Tibial nerve (tissue), 4 donors: ENCODE data around the gene CYP1A2. TPM values are rescaled to one million over a fixed set of nuclear protein-coding genes. Genes with fewer than 3 reads are reported as not detected.

ENCODE experiments used
- DNase-seq, 2 donors: peaks; one replicate each; pipeline ENCODE4 v3.0.0-alpha.2; 2019; ENCODE audit warnings: low spot score in 2 of 2
- H3K27ac ChIP-seq, 4 donors: fragments of 200-600 bp; sonication (generic) in 3 of 4; one replicate each; pipeline ENCODE4 v1.5.1; 2017 to 2019; ENCODE audit warnings: mild to moderate bottlenecking in 1 of 4
- H3K27me3 ChIP-seq, 2 donors: fragments of 200-600 bp; sonication (generic) in 1 of 2; one replicate each; pipeline versions ENCODE4 v1.5.1 to v1.6.0; 2017 to 2019
- H3K36me3 ChIP-seq, 3 donors: fragments of 200-600 bp; sonication (generic); one replicate each; pipeline ENCODE4 v1.5.1; 2018 to 2019
- H3K4me1 ChIP-seq, 4 donors: fragments of 200-600 bp; sonication (generic) in 3 of 4; one replicate each; pipeline ENCODE4 v1.5.1; 2017 to 2019
- H3K4me3 ChIP-seq, 4 donors: fragments of 200-600 bp; sonication (generic) in 3 of 4; one replicate each; pipeline ENCODE4 v1.5.1; 2017 to 2019; ENCODE audit warnings: mild to moderate bottlenecking in 1 of 4, moderate library complexity in 1 of 4
- H3K9me3 ChIP-seq, 4 donors: fragments of 200-600 bp; sonication (generic) in 3 of 4; one replicate each; pipeline ENCODE4 v1.5.1; 2017 to 2019
- EP300 ChIP-seq, 2 donors: sonication (generic); formaldehyde crosslinking; IDR thresholded peaks; one replicate each; pipeline ENCODE4 v1.6.1; 2017; ENCODE audit warnings: antibody characterized with exemption in 2 of 2, mild to moderate bottlenecking in 1 of 2
- POLR2A ChIP-seq, 2 donors: fragments of 450-650 bp; IDR thresholded peaks; one replicate each; pipeline ENCODE4 v1.6.1; 2017; ENCODE audit warnings: antibody characterized with exemption in 2 of 2, mild to moderate bottlenecking in 2 of 2, moderate library complexity in 2 of 2
- WGBS, 2 donors: methylation state at CpG; one replicate each; pipeline ENCODE4 v1.1.5; 2018; 5-methylcytosine and 5-hydroxymethylcytosine counted together
- total RNA-seq, 4 donors: library from RNA; depleted of rRNA; stranded (reverse); fragments of >200 nt; gene quantifications; one replicate each; pipeline ENCODE4 v1.1.0, GENCODE V29; 2016
- TF ChIP-seq, protein P1 (sequence below), 5 experiments: fragments of 200-600 bp in 3 of 5; fragments of 450-650 bp in 2 of 5; sonication (generic) in 3 of 5; IDR thresholded peaks; one replicate each; pipeline ENCODE4 v1.5.1; 2016 to 2019; ENCODE audit warnings: antibody characterized with exemption in 5 of 5, mild to moderate bottlenecking in 3 of 5, moderate library complexity in 2 of 5

CYP1A2 gene
- total RNA-seq, 4 donors from 2014 or later, result not detected

DNA sequence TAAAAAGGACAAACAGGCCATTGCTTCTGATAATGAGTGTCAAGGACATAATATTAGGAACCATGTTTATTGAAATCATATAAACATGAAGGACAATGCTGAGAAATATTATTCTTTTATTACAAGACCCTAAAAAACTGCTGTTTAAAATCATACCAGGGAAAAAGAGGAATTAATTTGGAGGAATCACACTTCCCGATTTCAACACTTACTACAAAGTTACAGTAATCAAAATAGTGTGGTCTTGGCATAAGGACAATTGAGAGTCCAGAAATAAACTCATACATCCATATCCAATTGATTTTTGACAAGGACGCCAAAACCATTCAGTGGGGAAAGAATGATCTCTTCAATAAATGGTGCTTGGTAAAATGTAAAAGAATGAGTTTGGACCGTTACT is 36.3 kb upstream of the CYP1A2 start:
- Histone ChIP-seq H3K36me3 (no peaks in the 10 kb centered on the region), H3K9me3 (no peaks in the 10 kb centered on the region), H3K4me1 (no peaks in the 10 kb centered on the region), H3K27me3 (peaks cover 0 to 11% of the 10 kb centered on the region in 2 donors), H3K27ac (no peak overlapping the region), H3K4me3 (no peak overlapping the region)
- WGBS, 2 donors, result 69 to 74% methylated on average over 3 of the region's 3 CpGs
- TF ChIP-seq POLR2A (IDR thresholded peaks at IDR 0.05), result no peak
- TF ChIP-seq EP300 (IDR thresholded peaks at IDR 0.05), result no peak
- TF ChIP-seq, protein P1, sequence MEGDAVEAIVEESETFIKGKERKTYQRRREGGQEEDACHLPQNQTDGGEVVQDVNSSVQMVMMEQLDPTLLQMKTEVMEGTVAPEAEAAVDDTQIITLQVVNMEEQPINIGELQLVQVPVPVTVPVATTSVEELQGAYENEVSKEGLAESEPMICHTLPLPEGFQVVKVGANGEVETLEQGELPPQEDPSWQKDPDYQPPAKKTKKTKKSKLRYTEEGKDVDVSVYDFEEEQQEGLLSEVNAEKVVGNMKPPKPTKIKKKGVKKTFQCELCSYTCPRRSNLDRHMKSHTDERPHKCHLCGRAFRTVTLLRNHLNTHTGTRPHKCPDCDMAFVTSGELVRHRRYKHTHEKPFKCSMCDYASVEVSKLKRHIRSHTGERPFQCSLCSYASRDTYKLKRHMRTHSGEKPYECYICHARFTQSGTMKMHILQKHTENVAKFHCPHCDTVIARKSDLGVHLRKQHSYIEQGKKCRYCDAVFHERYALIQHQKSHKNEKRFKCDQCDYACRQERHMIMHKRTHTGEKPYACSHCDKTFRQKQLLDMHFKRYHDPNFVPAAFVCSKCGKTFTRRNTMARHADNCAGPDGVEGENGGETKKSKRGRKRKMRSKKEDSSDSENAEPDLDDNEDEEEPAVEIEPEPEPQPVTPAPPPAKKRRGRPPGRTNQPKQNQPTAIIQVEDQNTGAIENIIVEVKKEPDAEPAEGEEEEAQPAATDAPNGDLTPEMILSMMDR (IDR thresholded peaks at IDR 0.05), result no peak
- no peak for DNase-seq

DNA sequence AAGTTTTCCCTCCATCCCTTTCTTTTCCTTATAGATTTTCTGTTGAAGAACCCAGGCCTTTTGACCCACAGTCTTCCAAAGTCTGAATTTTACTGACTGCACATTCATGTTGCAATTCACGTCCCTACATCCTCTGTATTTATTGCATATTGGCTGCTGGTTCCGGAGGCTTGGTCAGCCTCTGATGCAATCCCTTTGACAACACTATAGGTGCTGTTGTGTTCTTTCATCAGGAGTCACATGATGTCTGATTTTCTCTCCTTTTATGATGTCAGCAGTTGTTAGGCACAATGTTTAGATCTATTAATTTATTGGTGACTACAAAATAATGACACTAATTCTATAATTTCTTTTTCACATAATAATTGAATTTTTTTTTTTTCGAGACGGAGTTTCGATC is 32.0 kb upstream of the CYP1A2 start:
- no peak overlapping the region for H3K27ac ChIP-seq
- TF ChIP-seq EP300 (IDR thresholded peaks at IDR 0.05) (no peak), POLR2A (IDR thresholded peaks at IDR 0.05) (no peak)
- TF ChIP-seq, protein P1 (IDR thresholded peaks at IDR 0.05), result no peak
- H3K9me3 ChIP-seq, result no peaks in the 10 kb centered on the region
- H3K36me3 ChIP-seq, result no peaks in the 10 kb centered on the region
- no peaks in the 10 kb centered on the region for H3K27me3 ChIP-seq
- 81 to 82% methylated on average over 5 of the region's 5 CpGs for WGBS, 2 donors
- no peaks in the 10 kb centered on the region for H3K4me1 ChIP-seq
- no peak overlapping the region for H3K4me3 ChIP-seq
- no peak for DNase-seq

GRCh38 chr15:74722591-74722990 is 26.1 kb upstream of the CYP1A2 start:
- no peaks in the 10 kb centered on the region for H3K36me3 ChIP-seq
- WGBS, 2 donors, result 74 to 83% methylated on average over 13 of the region's 13 CpGs
- peaks cover 0 to 19% (median 15%) of the 10 kb centered on the region in 4 donors for H3K4me1 ChIP-seq
- no peak overlapping the region for H3K4me3 ChIP-seq
- TF ChIP-seq EP300 (IDR thresholded peaks at IDR 0.05) (no peak), POLR2A (IDR thresholded peaks at IDR 0.05) (no peak)
- TF ChIP-seq, protein P1 (IDR thresholded peaks at IDR 0.05), result no peak
- peaks cover 0 to 28% of the 10 kb centered on the region in 2 donors for H3K27me3 ChIP-seq
- H3K27ac ChIP-seq, result no peak overlapping the region
- DNase-seq, result no peak
- H3K9me3 ChIP-seq, result no peaks in the 10 kb centered on the region

- no peak for TF ChIP-seq EP300 (IDR thresholded peaks at IDR 0.05)
- no peak for TF ChIP-seq POLR2A (IDR thresholded peaks at IDR 0.05)
- TF ChIP-seq, protein P1 (IDR thresholded peaks at IDR 0.05), result no peak
- H3K36me3 ChIP-seq, result no peaks in the 10 kb centered on the region
- peaks cover 0 to 19% (median 15%) of the 10 kb centered on the region in 4 donors for H3K4me1 ChIP-seq
- WGBS, 2 donors, result 53 to 59% methylated on average over 1 of the region's 1 CpG
- H3K27me3 ChIP-seq, result peaks cover 0 to 34% of the 10 kb centered on the region in 2 donors
- no peak overlapping the region for H3K27ac ChIP-seq
- no peaks in the 10 kb centered on the region for H3K9me3 ChIP-seq
- no peak overlapping the region for H3K4me3 ChIP-seq
- DNase-seq, result no peak
These were observed 25.5 kb upstream of the CYP1A2 start for GRCh38 chr15:74723187-74723586.

DNA sequence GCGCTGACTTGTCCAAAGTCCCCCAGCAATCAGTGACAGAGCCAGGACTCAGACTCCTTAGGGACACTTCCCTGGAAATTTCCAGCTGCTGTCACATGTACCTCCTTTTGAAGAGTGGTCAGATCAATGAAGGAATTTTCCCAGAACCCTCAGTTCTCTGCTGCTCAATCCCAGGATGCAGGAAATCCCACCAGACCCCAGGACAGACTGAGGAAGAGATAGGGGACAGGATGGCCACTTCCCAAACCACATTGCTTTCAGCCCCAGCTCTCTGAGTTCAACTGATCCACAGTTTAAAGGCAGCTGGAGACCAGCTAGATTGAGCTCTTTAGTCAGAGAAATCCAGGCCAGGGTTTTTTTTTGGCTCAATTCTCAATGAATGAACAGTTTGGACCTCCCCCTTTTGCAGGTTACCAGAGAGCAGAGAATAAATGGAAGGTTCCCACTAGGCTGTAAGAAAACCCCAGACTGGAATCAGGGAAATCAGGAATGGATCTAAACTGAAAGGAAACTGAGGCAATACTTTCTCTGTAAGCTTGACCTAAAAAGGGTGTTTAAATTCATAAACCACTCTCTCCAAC is 24.8 kb upstream of the CYP1A2 start:
- Histone ChIP-seq H3K36me3 (no peaks in the 10 kb centered on the region), H3K4me3 (no peak overlapping the region), H3K27me3 (peaks cover 0 to 37% of the 10 kb centered on the region in 2 donors), H3K4me1 (peaks cover 0 to 19% (median 15%) of the 10 kb centered on the region in 4 donors), H3K27ac (no peak overlapping the region), H3K9me3 (no peaks in the 10 kb centered on the region)
- DNase-seq, result no peak
- WGBS, 2 donors, result 58 to 70% methylated on average over 1 of the region's 1 CpG
- TF ChIP-seq, protein P1 (IDR thresholded peaks at IDR 0.05), result no peak
